GM18861 (cell line): ENCODE results near the gene PIM3.

ENCODE experiments used
- ATAC-seq: cut with Tn5 transposase; IDR thresholded peaks from one replicate; pipeline ENCODE4 v1.9.1; 2021; ENCODE audit not compliant: unreplicated experiment

Gene PIM3

GRCh38 chr22:49999946-50000586 is 39.5 kb downstream of the PIM3 start:
- ATAC-seq: no peak

DNA sequence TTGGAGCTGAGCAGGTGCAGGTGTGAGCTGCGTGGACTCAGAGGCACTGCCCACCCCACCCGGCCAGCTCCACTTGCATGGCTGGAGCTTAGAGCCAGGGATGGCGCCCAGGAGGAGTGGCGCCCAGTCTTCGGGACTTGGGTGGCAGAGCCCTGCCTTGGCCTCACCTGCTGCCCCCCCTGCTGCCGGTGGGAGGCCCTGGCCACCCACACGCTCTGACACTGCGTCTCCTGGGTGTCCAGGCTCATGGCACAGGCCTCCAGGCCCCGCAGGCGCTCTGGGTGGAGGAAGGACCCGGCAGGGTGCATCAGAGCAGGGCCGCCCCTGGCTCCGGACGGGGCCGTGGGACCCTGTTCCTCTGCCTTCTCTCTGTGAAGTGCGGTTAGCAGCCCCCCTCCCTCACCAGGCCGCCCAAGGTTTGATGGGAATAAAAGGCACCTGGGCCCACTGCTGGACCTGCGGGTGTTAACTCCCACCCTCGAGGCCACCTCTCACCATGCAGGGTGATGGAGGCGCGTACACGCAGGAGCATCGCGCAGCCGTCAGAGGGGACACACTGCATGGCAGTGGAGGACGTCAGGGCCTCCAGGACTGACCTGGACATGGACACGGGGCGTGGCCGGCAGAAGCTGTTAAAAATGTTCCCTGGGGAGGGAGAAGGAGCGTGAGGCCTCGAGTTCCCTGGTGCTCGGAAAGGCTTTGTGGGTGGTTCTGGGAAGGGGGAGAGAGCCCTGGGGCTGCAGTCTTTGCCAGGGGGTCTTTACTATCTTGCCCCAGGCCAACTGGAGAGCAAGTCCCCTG is 40.2 kb downstream of the PIM3 start:
- ATAC-seq: no peak

- no peak for ATAC-seq
These were observed 41.0 kb downstream of the PIM3 start for GRCh38 chr22:50001388-50002231.

DNA sequence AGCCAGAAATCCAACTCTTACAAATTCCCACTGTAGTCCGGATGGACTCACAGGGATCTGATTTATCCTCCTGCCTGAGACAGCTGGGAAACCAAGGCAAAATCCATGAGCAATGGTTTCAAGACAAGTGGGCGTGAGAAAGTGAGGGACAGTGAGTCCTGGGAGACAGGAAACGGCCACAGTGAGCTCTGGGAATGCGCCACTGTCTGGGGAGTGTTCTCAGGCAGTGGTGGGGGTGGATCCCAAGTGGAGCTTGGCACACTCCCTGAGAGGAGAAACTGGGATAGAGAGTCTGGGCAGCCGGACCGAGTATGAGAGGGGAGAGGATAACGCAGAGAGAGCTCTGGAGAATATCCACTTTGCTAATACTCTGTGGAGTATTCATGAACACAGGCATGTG is 42.2 kb downstream of the PIM3 start:
- ATAC-seq: no peak

GRCh38 chr22:50004918-50005317 is 44.3 kb downstream of the PIM3 start:
- no peak for ATAC-seq

GRCh38 chr22:50007057-50007511 is 46.5 kb downstream of the PIM3 start:
- ATAC-seq: no peak

- ATAC-seq: no peak
These were observed 47.8 kb downstream of the PIM3 start for GRCh38 chr22:50008151-50009040.

- no peak for ATAC-seq
These were observed 48.7 kb downstream of the PIM3 start for GRCh38 chr22:50009251-50009650.

- no peak for ATAC-seq
These were observed 49.4 kb downstream of the PIM3 start for GRCh38 chr22:50009765-50010675.

DNA sequence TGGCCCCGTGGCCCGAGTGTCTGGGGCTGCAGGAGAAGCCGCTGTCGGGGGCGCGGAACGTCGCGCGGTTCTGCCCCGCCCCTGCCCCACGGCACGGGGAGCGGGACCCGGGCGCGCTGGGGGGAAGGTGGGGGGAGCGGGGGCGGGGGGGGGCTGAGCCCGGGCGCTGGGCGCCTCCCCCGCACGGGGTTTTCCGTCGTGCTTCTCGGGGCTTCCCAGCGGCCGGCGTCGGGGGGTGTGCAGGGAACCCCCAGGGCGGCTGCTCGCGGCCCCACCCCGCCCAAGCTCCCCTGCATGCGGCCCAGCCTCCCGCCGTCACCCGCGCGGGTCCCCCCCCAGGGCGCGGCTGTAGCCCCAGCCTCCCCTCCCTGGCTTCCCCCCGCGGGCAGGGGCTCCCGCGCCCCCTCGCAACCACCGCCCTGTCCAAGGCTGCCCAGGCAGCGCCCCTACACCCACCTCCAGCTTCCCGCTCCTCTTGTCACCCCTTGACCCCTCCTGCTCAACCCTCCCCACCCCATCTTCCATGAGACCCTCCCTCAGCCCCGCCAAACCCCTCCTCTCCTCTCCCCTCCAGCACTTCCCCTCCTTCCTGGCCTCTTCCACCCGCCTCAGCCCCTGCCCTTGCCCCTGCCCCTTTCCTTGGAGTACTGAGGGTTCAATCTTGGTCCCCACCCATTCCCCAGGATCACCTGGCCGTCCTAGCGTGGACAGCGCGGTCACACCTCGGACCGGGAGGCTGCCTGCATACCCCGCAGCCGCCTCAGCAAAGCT is 50.3 kb downstream of the PIM3 start:
- ATAC-seq: no peak

DNA sequence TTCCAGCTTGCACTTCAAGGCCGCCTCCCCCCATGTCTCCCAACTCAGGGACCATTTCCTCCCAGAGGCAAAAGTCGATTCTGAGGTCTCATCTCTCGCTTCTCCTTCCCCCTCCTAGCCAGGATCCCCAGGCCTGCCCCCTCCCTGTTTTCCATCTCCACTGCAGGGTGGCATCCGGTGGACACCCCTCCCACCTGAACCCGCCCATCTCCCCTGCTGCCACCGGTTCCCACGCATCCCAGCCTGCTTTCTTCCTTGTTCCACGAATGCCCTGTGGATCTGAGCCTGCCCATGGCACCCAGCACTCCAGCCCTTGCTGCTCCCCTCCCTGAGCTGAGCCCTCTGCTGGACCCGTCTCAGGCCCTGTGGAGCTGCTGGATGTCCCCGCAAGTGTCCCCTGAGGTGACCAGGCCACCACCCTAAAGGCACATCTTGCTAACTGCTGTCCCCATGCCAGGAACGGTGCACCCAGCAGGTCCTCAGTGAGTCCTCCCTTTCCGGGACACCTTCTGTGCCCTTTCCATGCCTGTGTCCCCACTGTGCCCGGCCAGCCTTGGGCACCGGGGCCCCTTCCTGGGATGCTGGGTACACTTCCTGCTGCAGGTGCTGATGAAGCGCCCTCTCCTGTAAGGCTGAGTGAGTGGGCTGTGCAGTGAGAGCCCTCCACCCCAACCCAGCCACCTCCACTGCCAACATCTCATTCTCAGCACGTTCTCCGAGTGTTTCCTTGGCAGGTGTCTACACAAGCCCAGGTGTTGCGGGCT is 51.1 kb downstream of the PIM3 start:
- no peak for ATAC-seq

GRCh38 chr22:50012211-50013181 is 51.9 kb downstream of the PIM3 start, which contains the start of gene IL17REL:
IL17REL (minus strand) TSS chr22:50012765; CDS start chr22:50012646, 119 bp downstream.
- ATAC-seq: no peak
